HL-60 (cell line): ENCODE data around the gene DNASE2B.

ENCODE experiments used
- DNase-seq, 2 experiments: peaks; one replicate each; pipeline ENCODE4 v3.0.0-alpha.2; 2010 to 2020; ENCODE audit warnings: low read depth in 1 of 2, low spot score in 1 of 2
- H3K27ac ChIP-seq: fragments of 250-450 bp; sonication (Bioruptor Pico); replicated peaks from 2 replicates; pipeline ENCODE4 v1.5.1; 2020; ENCODE audit warnings: mild to moderate bottlenecking, moderate library complexity
- H3K27me3 ChIP-seq: fragments of 250-450 bp; sonication (Bioruptor Pico); 2 replicates; pipeline ENCODE4 v1.5.1; 2021; ENCODE audit warnings: mild to moderate bottlenecking, moderate library complexity; ENCODE audit not compliant: insufficient read depth, poor library complexity, severe bottlenecking
- H3K4me3 ChIP-seq: replicated peaks from 2 replicates; pipeline ENCODE4 v1.5.1; 2011; ENCODE audit warnings: mild to moderate bottlenecking, control low read depth, low read length; ENCODE audit not compliant: insufficient read depth
- CTCF ChIP-seq: IDR thresholded peaks from one replicate; pipeline ENCODE4 v1.5.1; 2011; ENCODE audit warnings: low read length, control low read depth, inconsistent platforms; ENCODE audit not compliant: insufficient read depth
- GABPA ChIP-seq: IDR thresholded peaks from 2 replicates; pipeline ENCODE4 v1.6.1; 2012; ENCODE audit warnings: low read depth
- POLR2AphosphoS5 ChIP-seq: IDR thresholded peaks from 2 replicates; pipeline ENCODE4 v1.6.1; 2012; ENCODE audit warnings: low read depth
- REST ChIP-seq: IDR thresholded peaks from 2 replicates; pipeline ENCODE4 v1.6.1; 2012; ENCODE audit warnings: low read depth; ENCODE audit not compliant: insufficient replicate concordance
- SPI1 ChIP-seq: IDR thresholded peaks from 2 replicates; pipeline ENCODE4 v1.6.1; 2012; ENCODE audit warnings: low read depth, mild to moderate bottlenecking, borderline replicate concordance

DNASE2B gene

GRCh38 chr1:84407958-84408422 lies 9.7 kb downstream of the DNASE2B start:
- no peak overlapping the region for H3K4me3 ChIP-seq
- no peak for DNase-seq

GRCh38 chr1:84409888-84410287 lies 11.6 kb downstream of the DNASE2B start:
- no peak overlapping the region for H3K4me3 ChIP-seq
- TF ChIP-seq POLR2AphosphoS5 (no peak), CTCF (no peak), REST (no peak), SPI1 (no peak), GABPA (no peak)
- DNase-seq, result no peak
- H3K27me3 ChIP-seq, result no peaks in the 10 kb centered on the region
- H3K27ac ChIP-seq, result no peak overlapping the region

More at GRCh38 chr1:84407958-84408422, 9.7 kb downstream of the DNASE2B start:
- TF ChIP-seq CTCF, result no peak
- no peak for TF ChIP-seq POLR2AphosphoS5
- no peak for TF ChIP-seq SPI1
- TF ChIP-seq REST, result no peak
- no peak for TF ChIP-seq GABPA
- Histone ChIP-seq H3K27ac (no peak overlapping the region), H3K27me3 (no peaks in the 10 kb centered on the region)

- H3K27me3 ChIP-seq, result no peaks in the 10 kb centered on the region
- DNase-seq, result no peak
- no peak overlapping the region for H3K4me3 ChIP-seq
- no peak overlapping the region for H3K27ac ChIP-seq
- TF ChIP-seq CTCF, result no peak
- no peak for TF ChIP-seq POLR2AphosphoS5
- TF ChIP-seq GABPA, result no peak
- TF ChIP-seq SPI1, result no peak
- TF ChIP-seq REST, result no peak
These were observed 12.2 kb downstream of the DNASE2B start for GRCh38 chr1:84410328-84411095.
